HK-2 (cell line): ENCODE measurements around the gene OBSL1.
A peak's percentile ranks its signal among the peaks of the same experiment; 100 is the strongest.

Experiments used
- DNase-seq: peaks from one replicate; pipeline ENCODE4 v3.0.0-alpha.2; 2018; ENCODE audit not compliant: unreplicated experiment

OBSL1 gene

DNA sequence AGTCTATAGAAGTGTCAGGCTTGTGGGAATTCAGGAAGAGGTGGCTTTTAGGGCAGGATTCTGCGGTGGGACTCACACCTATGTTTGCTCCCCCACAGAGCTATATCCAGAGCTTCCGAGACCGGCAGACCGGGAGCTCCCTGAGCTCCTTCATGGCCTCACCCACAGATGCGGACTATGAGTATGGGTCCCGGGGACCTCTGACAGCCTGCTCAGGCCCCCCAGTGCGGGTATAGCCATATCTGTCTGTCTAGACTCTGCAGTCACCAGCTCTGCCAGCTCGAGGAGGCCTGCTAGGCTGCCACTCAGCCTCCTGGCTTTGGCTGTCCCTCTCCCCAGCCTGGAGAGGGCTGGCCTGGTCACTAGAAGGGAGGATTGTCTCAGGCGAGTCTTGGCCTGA is 21.7 kb downstream of the OBSL1 start:
- DNase-seq, result no peak

DNA sequence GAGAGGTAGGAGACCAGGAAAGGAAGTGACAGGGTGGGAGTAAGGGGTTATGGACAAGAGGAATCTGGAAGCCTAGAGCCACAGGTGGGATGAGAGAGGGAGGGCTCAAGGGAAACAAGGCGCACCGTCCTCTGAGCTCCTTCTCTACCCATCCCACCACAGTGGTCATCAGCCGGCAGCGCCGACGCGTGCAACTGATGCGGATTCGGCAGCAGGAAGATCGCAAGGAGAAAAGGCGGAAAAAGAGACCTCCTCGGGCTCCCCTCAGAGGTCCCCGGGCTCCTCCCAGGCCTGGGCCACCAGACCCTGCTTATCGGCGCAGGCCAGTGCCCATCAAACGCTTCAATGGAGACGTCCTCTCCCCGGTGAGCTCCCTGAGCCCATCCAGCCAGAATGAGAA is 22.3 kb downstream of the OBSL1 start:
- no peak for DNase-seq

DNA sequence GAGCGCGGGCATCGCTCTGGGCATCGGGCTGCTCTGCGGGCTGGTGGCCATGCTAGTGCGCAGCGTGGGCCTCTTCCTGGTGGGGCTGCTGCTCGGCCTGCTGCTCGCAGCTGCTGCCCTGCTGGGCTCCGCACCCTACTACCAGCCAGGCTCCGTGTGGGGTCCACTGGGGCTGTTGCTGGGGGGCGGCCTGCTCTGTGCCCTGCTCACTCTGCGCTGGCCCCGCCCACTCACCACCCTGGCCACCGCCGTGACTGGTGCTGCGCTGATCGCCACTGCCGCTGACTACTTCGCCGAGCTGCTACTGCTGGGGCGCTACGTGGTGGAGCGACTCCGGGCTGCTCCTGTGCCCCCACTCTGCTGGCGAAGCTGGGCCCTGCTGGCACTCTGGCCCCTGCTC is 23.7 kb downstream of the OBSL1 start:
- DNase-seq, result no peak

- DNase-seq, result no peak
Observed at GRCh38 chr2:219545943-219546352, 25.4 kb downstream of the OBSL1 start.

GRCh38 chr2:219545295-219545942 is 25.9 kb downstream of the OBSL1 start:
- DNase-seq, result no peak

GRCh38 chr2:219544567-219544966 is 26.8 kb downstream of the OBSL1 start:
- DNase-seq, result no peak

DNA sequence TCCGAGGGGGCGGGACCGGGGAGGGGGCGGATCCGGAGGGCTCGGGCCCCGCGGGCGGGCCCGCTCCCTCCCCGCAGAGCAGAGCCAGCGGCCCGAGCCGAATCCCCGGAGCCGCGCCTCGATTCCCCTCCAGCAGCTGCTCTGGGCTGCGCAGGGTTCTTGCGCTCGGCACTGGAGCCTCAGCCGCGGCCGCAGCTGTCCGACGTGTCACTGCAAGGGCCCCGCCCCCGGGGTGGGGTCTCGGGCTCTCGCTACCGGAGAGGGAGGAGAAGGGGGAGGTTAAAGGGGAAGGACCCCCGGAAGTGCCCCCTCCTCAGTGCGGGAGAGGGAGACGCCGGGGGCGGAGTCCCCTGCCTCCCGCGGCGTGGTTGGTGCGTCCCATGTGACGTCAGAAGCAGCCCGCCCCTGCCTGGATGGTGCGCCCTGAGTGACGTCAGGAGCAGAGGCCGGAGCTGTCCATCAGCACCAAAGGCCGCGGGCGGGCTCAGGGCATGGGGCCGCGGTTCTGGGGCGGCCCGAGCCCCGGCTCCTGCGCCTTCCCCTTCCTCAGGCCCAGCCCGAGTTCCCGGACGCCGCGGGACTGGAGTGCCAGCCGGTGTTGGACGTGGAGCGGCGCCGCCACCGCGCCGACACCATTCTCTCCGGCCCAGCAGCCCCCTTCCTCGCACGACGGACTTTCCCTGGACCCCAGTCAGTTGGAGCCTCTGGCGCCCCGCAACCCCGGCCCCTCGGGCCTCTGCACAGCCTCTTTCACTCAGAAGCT is 27.6 kb downstream of the OBSL1 start, which contains the start of the genes CHPF and TMEM198:
CHPF (minus strand) TSS at position 214 of the 763 bp plus-strand sequence. CDS start 271 bp downstream, outside the sequence.
TMEM198 (plus strand) TSS at position 433 of the 763 bp plus-strand sequence. CDS start 700 bp downstream, outside the sequence.
- DNase-seq, result peak; percentile 98

GRCh38 chr2:219542931-219543595 is 28.3 kb downstream of the OBSL1 start:
- DNase-seq, result peak; percentile 73

- DNase-seq, result peak; percentile 92
Observed at GRCh38 chr2:219541611-219542180, 29.6 kb downstream of the OBSL1 start.

DNA sequence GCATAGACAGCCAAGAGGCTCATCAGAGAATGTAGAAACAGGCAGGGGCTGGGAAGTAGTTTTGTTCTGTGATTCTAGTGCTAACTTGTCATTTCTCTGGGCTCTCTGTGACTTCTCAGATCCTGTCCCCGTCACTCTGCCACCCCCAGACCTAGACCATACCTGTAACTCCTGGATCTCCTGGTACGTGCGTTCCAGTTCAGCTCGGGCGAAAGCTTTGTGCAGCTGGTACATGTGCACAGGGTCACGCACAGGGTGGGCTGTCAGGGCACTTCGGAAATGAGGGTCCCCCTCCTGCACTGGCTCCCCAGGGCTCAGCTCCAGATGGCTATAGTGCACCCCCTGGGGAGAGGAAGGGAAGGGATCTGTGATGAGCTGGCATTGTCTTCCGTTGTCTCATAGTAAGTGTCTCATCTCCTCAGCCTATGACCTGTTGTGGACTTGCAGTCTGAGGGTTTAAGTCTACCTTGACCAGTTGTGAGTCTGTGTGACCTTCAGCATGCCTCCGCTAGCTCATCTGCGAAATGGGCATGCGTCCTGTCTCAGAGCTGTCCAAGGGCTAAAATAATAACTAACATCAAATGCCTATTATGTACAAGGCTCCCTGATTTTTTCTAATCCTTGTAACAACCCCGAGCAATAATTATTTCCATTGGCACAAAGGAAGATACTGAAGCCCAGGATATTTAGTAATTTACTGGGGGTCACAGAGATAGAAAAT is 30.4 kb downstream of the OBSL1 start:
- DNase-seq, result no peak

DNA sequence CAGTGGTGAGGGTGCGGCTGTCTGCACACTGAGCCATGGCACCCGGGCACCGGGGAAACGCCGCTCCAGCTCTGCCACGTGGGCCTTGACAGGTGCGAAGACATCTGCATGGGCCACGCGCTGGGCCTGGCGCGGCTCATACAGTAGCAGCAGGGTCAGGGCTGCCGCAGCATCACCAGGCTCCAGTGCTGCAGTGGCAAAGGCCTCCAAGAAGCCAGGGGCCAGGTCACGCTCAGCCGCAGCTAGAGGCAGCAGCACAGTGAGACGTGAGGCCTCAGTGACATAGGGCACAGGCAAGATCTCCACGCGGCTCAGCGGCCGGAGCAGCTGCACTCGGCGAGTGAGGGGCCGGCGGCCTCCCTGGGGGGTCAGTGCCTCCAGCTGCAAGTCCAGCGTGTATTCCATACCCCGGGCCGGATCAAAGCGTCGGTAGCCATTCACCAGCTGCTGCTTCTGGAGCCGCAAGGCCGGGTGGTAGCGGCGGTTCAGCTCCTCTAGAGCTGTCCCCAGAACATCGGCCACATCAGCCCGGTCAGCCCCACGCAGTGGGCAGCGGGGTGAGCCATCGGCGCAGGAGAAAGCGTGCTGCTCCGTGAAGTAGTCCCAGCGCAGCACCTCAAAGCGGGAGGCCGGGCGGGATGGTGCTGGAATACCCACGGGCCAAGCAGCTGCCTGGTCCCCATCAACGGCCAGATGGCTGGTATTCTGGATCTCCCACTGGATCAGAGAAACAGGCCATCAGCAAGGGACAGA is 31.2 kb downstream of the OBSL1 start:
- no peak for DNase-seq

DNA sequence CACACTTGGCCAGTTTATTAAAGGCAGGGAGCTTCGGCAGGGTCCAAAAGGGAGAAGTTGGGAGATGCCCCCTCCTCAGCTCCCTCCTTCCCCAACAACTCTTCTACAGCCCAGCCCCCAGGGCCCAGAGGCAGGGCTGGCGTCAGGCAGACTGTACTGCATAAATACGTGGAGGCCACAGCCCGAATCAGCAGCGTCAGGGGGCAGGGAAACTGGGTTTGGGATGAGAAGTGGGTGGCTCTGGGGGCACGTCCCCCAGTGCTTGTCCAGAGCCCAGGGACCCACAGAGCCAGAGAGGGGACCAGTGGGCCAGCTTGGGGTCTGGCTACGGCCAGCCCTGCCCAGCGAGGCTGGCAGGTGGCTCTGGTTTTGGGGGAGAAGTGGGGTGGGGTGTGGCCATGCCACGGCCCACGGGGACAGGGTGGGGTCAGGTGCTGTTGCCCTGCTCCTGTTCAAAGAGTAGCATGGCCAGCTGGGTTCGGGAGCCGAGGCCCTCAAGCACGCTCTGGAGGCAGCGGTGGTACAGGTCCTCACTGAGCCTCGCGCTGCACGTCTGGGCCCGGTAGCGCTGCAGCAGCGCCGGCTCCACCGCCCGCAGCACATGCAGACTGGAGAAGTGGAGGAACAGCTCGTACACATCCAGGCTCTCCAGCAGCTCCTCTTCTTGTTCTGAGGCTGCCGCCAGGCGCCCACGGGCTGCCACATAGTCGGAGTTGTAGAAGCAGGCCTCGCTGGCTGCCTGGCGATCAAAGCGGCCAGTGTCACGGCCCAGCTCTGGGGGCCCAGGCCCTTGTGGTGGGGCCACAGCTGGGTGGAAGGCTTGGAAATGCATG is 32.2 kb downstream of the OBSL1 start:
- no peak for DNase-seq

- DNase-seq, result no peak
Observed at GRCh38 chr2:219538504-219538951, 32.8 kb downstream of the OBSL1 start.

GRCh38 chr2:219537657-219538488 is 33.5 kb downstream of the OBSL1 start:
- no peak for DNase-seq

DNA sequence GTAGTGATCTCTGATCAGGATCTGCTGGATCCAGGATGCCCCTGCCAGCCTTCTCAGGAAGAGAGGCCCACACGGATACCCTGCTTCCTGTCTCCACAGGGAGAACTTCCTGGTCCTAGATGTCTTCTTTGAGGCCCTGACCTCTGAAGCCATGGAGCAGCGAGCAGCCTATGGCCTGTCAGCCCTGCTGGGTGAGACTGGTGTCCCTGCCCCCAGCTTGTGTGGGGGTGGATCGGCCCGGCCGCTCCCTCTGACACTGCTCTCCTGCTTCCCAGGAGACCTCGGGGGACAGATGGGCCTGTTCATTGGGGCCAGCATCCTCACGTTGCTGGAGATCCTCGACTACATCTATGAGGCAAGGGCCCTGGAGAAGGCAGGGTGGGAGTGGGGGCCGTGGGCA is 34.4 kb downstream of the OBSL1 start:
- no peak for DNase-seq

- no peak for DNase-seq
Observed at GRCh38 chr2:219536425-219536824, 34.9 kb downstream of the OBSL1 start.

DNA sequence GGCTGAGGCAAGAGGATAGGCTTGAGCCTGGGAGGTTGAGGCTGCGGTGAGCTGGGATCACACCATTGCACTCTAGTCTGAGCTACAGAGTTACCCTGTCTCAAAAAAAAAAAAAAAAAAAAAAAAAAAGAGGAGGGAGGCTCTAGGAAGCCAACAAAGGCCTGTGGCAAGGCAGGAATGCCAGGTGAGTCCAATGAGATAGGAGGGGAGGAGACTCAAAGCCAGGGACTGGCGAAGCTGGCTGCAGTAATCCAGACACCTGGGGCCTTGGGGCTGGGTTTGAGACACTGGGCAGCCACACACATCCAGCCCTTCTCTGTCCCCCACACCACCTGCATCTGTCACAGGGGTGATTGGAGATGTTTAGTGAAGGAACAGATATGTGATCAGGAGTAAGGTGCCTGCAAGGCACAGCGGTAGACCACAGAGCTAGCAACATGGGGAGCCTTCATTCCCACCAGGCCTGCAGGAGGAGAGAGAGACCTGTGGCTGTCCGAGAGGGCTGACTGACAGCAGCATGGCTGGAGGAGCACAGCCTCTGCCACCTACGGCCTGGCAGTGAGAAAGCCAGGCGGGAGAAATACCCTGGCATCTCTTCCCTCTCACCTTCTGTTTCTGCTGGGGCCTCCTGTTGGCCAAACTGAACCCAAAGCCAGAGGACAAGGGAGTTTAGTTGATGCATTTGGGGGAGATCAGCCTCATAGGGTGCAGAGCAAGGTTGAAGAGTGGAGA is 37.2 kb downstream of the OBSL1 start:
- DNase-seq, result no peak

GRCh38 chr2:219532378-219532649 is 39.0 kb downstream of the OBSL1 start:
- DNase-seq, result no peak
